Upper lobe of left lung (tissue), 4 donors: ENCODE results near the gene GFRAL.

Experiments
- CTCF ChIP-seq, 6 experiments: fragments of 450-650 bp in 4 of 6; fragments of 200-600 bp in 2 of 6; sonication (generic) in 2 of 6; IDR thresholded peaks; one replicate each; pipeline ENCODE4 v1.5.1; 2016 to 2019; ENCODE audit warnings: antibody characterized with exemption in 6 of 6
- EP300 ChIP-seq, 4 donors: sonication (generic); formaldehyde crosslinking; IDR thresholded peaks; one replicate each; pipeline ENCODE4 v1.5.1; 2017; ENCODE audit warnings: antibody characterized with exemption in 4 of 4, control low read depth in 2 of 4
- POLR2A ChIP-seq, 4 donors: fragments of 450-650 bp; IDR thresholded peaks; one replicate each; pipeline ENCODE4 v1.5.1; 2016 to 2017; ENCODE audit warnings: antibody characterized with exemption in 4 of 4, mild to moderate bottlenecking in 2 of 4
- POLR2AphosphoS5 ChIP-seq, 2 donors: sonication (generic); formaldehyde crosslinking; IDR thresholded peaks; one replicate each; pipeline ENCODE4 v1.5.1; 2017; ENCODE audit warnings: antibody characterized with exemption in 2 of 2

GRCh38 chr6:55433446-55434130, 106.3 kb downstream of the GFRAL start:
- TF ChIP-seq POLR2A (IDR thresholded peaks at IDR 0.05): no peak
- no peak for TF ChIP-seq CTCF (IDR thresholded peaks at IDR 0.05)
- no peak for TF ChIP-seq EP300 (IDR thresholded peaks at IDR 0.05)
- no peak for TF ChIP-seq POLR2AphosphoS5 (IDR thresholded peaks at IDR 0.05)
